ENCODE results near the gene PDS5A.

GRCh38 chr4:39947963-39948362, 29.7 kb downstream of the PDS5A start:
- no peak for TF ChIP-seq EZH2 (IDR thresholded peaks at IDR 0.05; ENCODE audit: insufficient read depth, poor library complexity, severe bottlenecking)
- TF ChIP-seq EZH2phosphoT487 (IDR thresholded peaks at IDR 0.05; ENCODE audit: insufficient read depth, low read depth), result no peak
